Adrenal gland (tissue), 12 donors: ENCODE data around the gene CDHR3. TPM values are rescaled to one million over a fixed set of nuclear protein-coding genes. Genes with fewer than 3 reads are reported as not detected.

ENCODE experiments used
- DNase-seq, 7 donors: peaks; one replicate each; pipeline ENCODE4 v3.0.0-alpha.2; 2019 to 2020
- H3K27ac ChIP-seq, 5 donors: fragments of 200-600 bp; sonication (generic) in 4 of 5; 1 replicate in 3 of 5; 2 replicates in 2 of 5; pipeline versions ENCODE4 v1.5.1 to v1.8.0; 2016 to 2020; ENCODE audit warnings: mild to moderate bottlenecking in 1 of 5
- H3K27me3 ChIP-seq: fragments of 200-600 bp; 2 replicates; pipeline ENCODE4 v1.8.0; 2021
- H3K36me3 ChIP-seq, 2 donors: fragments of 200-600 bp; replicated peaks in 1 of 2; 1 replicate in 1 of 2; 2 replicates in 1 of 2; pipeline versions ENCODE4 v1.5.1 to v1.8.0; 2018 to 2022
- H3K4me1 ChIP-seq, 2 donors: fragments of 200-600 bp; replicated peaks in 1 of 2; 1 replicate in 1 of 2; 2 replicates in 1 of 2; pipeline versions ENCODE4 v1.5.1 to v1.8.0; 2018 to 2021
- H3K4me3 ChIP-seq, 4 donors: fragments of 200-600 bp; sonication (generic) in 3 of 4; one replicate each; pipeline ENCODE4 v1.5.1; 2016 to 2018
- H3K9me3 ChIP-seq, 3 donors: fragments of 200-600 bp; sonication (generic) in 1 of 3; replicated peaks in 1 of 3; 1 replicate in 2 of 3; 2 replicates in 1 of 3; pipeline versions ENCODE4 v1.5.1 to v1.8.0; 2016 to 2021
- CTCF ChIP-seq, 6 experiments: fragments of 450-650 bp in 4 of 6; fragments of 200-600 bp in 2 of 6; sonication (generic) in 1 of 6; IDR thresholded peaks; 1 replicate in 5 of 6; 2 replicates in 1 of 6; pipeline versions ENCODE4 v1.5.1 to v1.8.0; 2016 to 2021; ENCODE audit warnings: antibody characterized with exemption in 6 of 6, mild to moderate bottlenecking in 2 of 6, moderate library complexity in 1 of 6
- POLR2A ChIP-seq, 2 donors: fragments of 450-650 bp; IDR thresholded peaks; one replicate each; pipeline ENCODE4 v1.6.1; 2017; ENCODE audit warnings: antibody characterized with exemption in 2 of 2, mild to moderate bottlenecking in 2 of 2, moderate library complexity in 1 of 2
- WGBS, 4 donors: extraction: QIAGEN DNeasy Blood & Tissue Kit in 2 of 4; methylation state at CpG; one replicate each; pipeline versions ENCODE4 v1.1.5 to v1.1.7; 2013 to 2017; 5-methylcytosine and 5-hydroxymethylcytosine counted together
- intact Hi-C, 2 donors: fragments of 100-400 bp; cut with DNase I; formaldehyde crosslinking; loops; one replicate each; pipeline versions ENCODE4 v1.14.1 to v1.15.0; 2022 to 2023
- polyA plus RNA-seq, 3 donors: library from polyadenylated mRNA; stranded (reverse); fragments of 200-250 nt in 2 of 3; fragments of 350-450 nt in 1 of 3; fragmentation: Illumina TruSeq in 1 of 3; extraction: RNeasy Lipid Tissue Mini Kit (QIAGEN cat#74804) in 1 of 3; gene quantifications; one replicate each; pipeline ENCODE4 v1.2.3, GENCODE V29; 2013 to 2014
- total RNA-seq, 9 donors: library from RNA; depleted of rRNA in 4 of 9; stranded (reverse); fragments of >200 nt in 4 of 9; fragments of 120-200 nt in 1 of 9; fragmentation: NEBNext Ultra II Directional in 1 of 9; extraction: Animal tissue kit (Norgen Biotek cat#: 25700) in 1 of 9; gene quantifications; one replicate each; pipeline versions ENCODE4 v1.1.0 to v1.2.4, GENCODE V29; 2013 to 2023
- donor health status: healthy with polysubstance abuse.
- donor health status: Bipolar disorder and iron deficiency.
- donor health status: DM: yes; HTN: yes; CAD: no.
- donor health status: DM: no; HTN: no; CAD: no.
- donor health status: DM: no; HTN: no; CAD: no.
- donor health status: DM: yes; HTN: yes; CAD: no.

CDHR3 gene
- total and polyA plus RNA-seq, 12 donors: 0.66 to 5.0 (median 2.3) TPM

GRCh38 chr7:106056513-106057203 is 93.6 kb downstream of the CDHR3 start:
- WGBS, 4 donors: 37 to 40% (median 38%) methylated on average over 9 of the region's 9 CpGs
- Histone ChIP-seq H3K4me3 (no peak overlapping the region), H3K9me3 (no peaks in the 10 kb centered on the region), H3K36me3 (no peaks in the 10 kb centered on the region), H3K4me1 (peaks cover 0 to 2% of the 10 kb centered on the region in 2 donors), H3K27ac (no peak overlapping the region), H3K27me3 (no peaks in the 10 kb centered on the region)
- intact Hi-C loops: loop anchor here in 1 of 2 donors (2.0 to 5.0 kb wide), 2 partner anchors 41 to 96 kb away; no protein-coding TSS in a partner anchor
- TF ChIP-seq POLR2A (IDR thresholded peaks at IDR 0.05) (no peak), CTCF (IDR thresholded peaks at IDR 0.05) (peak; percentile 81 to 96 (median 92))
- DNase-seq: peak; percentile 73 to 90 (median 84)

- TF ChIP-seq CTCF (IDR thresholded peaks at IDR 0.05) (peak in 1 of 6 experiments; percentile 3), POLR2A (IDR thresholded peaks at IDR 0.05) (no peak)
- Histone ChIP-seq H3K4me1 (peaks cover 0 to 2% of the 10 kb centered on the region in 2 donors), H3K27me3 (no peaks in the 10 kb centered on the region), H3K27ac (no peak overlapping the region), H3K9me3 (no peaks in the 10 kb centered on the region), H3K4me3 (no peak overlapping the region), H3K36me3 (no peaks in the 10 kb centered on the region)
- peak in 1 of 7 donors; percentile 52 for DNase-seq
- 65 to 84% (median 68%) methylated on average over 9 to 10 of the region's 10 CpGs for WGBS, 4 donors
- intact Hi-C loops: loop anchor here in 1 of 2 donors (2.0 to 5.0 kb wide), 2 partner anchors 40 to 95 kb away; no protein-coding TSS in a partner anchor
Observed at GRCh38 chr7:106057204-106057961, 94.3 kb downstream of the CDHR3 start.

GRCh38 chr7:106057962-106058927 is 95.2 kb downstream of the CDHR3 start:
- Histone ChIP-seq H3K4me3 (no peak overlapping the region), H3K27me3 (no peaks in the 10 kb centered on the region), H3K9me3 (no peaks in the 10 kb centered on the region), H3K27ac (peak overlapping the region in 1 of 5 donors; percentile 34), H3K4me1 (peaks cover 0 to 2% of the 10 kb centered on the region in 2 donors), H3K36me3 (no peaks in the 10 kb centered on the region)
- intact Hi-C loops: loop anchor here (2.0 to 5.0 kb wide), 2 partner anchors 39 to 95 kb away; no protein-coding TSS in a partner anchor
- DNase-seq: peak in 1 of 7 donors; percentile 61
- TF ChIP-seq POLR2A (IDR thresholded peaks at IDR 0.05) (no peak), CTCF (IDR thresholded peaks at IDR 0.05) (no peak)
- 75 to 89% (median 80%) methylated on average over 11 to 19 of the region's 19 CpGs for WGBS, 4 donors
